HL-60 (cell line): ENCODE data around the gene DTX1.
A peak's percentile ranks its signal among the peaks of the same experiment; 100 is the strongest.

Experiments used
- DNase-seq, 2 experiments: peaks; one replicate each; pipeline ENCODE4 v3.0.0-alpha.2; 2010 to 2020; ENCODE audit warnings: low read depth in 1 of 2, low spot score in 1 of 2
- H3K27ac ChIP-seq: fragments of 250-450 bp; sonication (Bioruptor Pico); replicated peaks from 2 replicates; pipeline ENCODE4 v1.5.1; 2020; ENCODE audit warnings: mild to moderate bottlenecking, moderate library complexity
- H3K27me3 ChIP-seq: fragments of 250-450 bp; sonication (Bioruptor Pico); 2 replicates; pipeline ENCODE4 v1.5.1; 2021; ENCODE audit warnings: mild to moderate bottlenecking, moderate library complexity; ENCODE audit not compliant: insufficient read depth, poor library complexity, severe bottlenecking
- H3K4me3 ChIP-seq: replicated peaks from 2 replicates; pipeline ENCODE4 v1.5.1; 2011; ENCODE audit warnings: mild to moderate bottlenecking, control low read depth, low read length; ENCODE audit not compliant: insufficient read depth
- GABPA ChIP-seq: IDR thresholded peaks from 2 replicates; pipeline ENCODE4 v1.6.1; 2012; ENCODE audit warnings: low read depth
- POLR2AphosphoS5 ChIP-seq: IDR thresholded peaks from 2 replicates; pipeline ENCODE4 v1.6.1; 2012; ENCODE audit warnings: low read depth
- SPI1 ChIP-seq: IDR thresholded peaks from 2 replicates; pipeline ENCODE4 v1.6.1; 2012; ENCODE audit warnings: low read depth, mild to moderate bottlenecking, borderline replicate concordance
- TF ChIP-seq, protein P1 (sequence below): IDR thresholded peaks from one replicate; pipeline ENCODE4 v1.5.1; 2011; ENCODE audit warnings: low read length, control low read depth, inconsistent platforms; ENCODE audit not compliant: insufficient read depth
- TF ChIP-seq, protein P2 (sequence below): IDR thresholded peaks from 2 replicates; pipeline ENCODE4 v1.6.1; 2012; ENCODE audit warnings: low read depth; ENCODE audit not compliant: insufficient replicate concordance

DTX1 gene

DNA sequence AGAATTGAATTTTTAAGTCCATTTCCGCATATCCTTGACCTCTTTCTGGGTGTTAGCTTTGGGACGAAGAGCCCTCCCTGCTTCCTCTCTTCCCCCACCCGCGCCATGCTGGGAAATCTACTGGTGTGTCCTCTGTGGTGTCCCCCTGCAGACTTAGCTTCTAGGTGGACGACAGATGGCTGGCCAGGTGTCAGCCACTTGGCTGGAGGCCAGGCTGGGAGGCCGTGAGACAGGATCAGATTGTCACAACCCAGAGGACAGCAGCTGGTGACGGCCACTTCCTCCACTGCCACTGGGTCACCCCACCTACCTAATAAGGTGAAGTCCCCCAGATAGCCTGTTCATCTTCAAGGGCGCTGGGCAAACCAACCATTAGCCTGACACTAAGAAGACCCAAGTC, 13.3 kb upstream of the DTX1 start:
- no peaks in the 10 kb centered on the region for H3K27me3 ChIP-seq
- TF ChIP-seq POLR2AphosphoS5 (no peak), GABPA (no peak), SPI1 (no peak)
- TF ChIP-seq, protein P1, sequence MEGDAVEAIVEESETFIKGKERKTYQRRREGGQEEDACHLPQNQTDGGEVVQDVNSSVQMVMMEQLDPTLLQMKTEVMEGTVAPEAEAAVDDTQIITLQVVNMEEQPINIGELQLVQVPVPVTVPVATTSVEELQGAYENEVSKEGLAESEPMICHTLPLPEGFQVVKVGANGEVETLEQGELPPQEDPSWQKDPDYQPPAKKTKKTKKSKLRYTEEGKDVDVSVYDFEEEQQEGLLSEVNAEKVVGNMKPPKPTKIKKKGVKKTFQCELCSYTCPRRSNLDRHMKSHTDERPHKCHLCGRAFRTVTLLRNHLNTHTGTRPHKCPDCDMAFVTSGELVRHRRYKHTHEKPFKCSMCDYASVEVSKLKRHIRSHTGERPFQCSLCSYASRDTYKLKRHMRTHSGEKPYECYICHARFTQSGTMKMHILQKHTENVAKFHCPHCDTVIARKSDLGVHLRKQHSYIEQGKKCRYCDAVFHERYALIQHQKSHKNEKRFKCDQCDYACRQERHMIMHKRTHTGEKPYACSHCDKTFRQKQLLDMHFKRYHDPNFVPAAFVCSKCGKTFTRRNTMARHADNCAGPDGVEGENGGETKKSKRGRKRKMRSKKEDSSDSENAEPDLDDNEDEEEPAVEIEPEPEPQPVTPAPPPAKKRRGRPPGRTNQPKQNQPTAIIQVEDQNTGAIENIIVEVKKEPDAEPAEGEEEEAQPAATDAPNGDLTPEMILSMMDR = no peak
- TF ChIP-seq, protein P2, sequence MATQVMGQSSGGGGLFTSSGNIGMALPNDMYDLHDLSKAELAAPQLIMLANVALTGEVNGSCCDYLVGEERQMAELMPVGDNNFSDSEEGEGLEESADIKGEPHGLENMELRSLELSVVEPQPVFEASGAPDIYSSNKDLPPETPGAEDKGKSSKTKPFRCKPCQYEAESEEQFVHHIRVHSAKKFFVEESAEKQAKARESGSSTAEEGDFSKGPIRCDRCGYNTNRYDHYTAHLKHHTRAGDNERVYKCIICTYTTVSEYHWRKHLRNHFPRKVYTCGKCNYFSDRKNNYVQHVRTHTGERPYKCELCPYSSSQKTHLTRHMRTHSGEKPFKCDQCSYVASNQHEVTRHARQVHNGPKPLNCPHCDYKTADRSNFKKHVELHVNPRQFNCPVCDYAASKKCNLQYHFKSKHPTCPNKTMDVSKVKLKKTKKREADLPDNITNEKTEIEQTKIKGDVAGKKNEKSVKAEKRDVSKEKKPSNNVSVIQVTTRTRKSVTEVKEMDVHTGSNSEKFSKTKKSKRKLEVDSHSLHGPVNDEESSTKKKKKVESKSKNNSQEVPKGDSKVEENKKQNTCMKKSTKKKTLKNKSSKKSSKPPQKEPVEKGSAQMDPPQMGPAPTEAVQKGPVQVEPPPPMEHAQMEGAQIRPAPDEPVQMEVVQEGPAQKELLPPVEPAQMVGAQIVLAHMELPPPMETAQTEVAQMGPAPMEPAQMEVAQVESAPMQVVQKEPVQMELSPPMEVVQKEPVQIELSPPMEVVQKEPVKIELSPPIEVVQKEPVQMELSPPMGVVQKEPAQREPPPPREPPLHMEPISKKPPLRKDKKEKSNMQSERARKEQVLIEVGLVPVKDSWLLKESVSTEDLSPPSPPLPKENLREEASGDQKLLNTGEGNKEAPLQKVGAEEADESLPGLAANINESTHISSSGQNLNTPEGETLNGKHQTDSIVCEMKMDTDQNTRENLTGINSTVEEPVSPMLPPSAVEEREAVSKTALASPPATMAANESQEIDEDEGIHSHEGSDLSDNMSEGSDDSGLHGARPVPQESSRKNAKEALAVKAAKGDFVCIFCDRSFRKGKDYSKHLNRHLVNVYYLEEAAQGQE = no peak
- H3K27ac ChIP-seq = no peak overlapping the region
- H3K4me3 ChIP-seq = no peak overlapping the region
- no peak for DNase-seq

DNA sequence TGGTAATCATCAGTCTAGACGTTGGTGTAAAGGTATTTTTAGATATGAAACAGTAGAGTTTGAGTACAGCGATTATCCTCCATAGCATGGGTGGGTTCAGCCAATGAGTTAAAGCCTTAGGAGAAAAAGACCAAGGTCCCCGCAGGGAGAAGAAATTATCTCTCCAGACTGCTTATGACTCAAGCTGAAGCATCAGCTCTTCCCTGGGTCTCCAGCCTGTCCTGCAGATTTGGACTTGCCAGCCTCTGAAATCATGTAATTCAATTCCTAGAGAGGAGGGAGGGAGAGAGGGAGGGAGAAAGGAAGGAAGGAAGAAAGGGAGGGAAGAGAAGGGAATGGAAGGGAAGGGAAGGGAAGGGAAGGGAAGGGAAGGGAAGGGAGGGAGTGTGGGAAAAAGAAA, 12.0 kb upstream of the DTX1 start:
- Histone ChIP-seq H3K27me3 (no peaks in the 10 kb centered on the region), H3K4me3 (no peak overlapping the region), H3K27ac (no peak overlapping the region)
- no peak for DNase-seq
- TF ChIP-seq, protein P1 = no peak
- TF ChIP-seq POLR2AphosphoS5 (no peak), SPI1 (no peak), GABPA (no peak)
- TF ChIP-seq, protein P2 = no peak

DNA sequence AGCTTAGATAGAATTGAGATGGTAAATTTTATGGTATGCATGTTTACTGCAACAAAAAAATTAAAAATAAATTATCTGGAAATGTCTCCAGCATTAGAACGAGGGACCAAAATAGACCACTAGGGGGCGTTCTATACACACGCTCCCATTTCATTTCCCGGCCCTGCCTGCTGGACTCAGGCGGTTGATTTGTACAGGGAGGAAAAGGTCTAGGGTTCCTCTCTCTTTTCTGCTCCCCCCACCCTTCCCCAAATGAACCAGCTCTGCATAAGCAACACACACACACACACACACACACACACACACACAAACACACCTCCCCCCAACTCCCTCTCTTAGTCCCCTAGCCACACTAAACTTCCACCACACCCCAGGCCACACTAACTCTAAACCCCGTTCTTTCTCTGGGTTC, 7.8 kb upstream of the DTX1 start:
- no peak for TF ChIP-seq SPI1
- TF ChIP-seq, protein P1 = peak; percentile 46
- H3K27me3 ChIP-seq = no peaks in the 10 kb centered on the region
- H3K27ac ChIP-seq = no peak overlapping the region
- H3K4me3 ChIP-seq = no peak overlapping the region
- DNase-seq = peak; percentile 18 to 64

DNA sequence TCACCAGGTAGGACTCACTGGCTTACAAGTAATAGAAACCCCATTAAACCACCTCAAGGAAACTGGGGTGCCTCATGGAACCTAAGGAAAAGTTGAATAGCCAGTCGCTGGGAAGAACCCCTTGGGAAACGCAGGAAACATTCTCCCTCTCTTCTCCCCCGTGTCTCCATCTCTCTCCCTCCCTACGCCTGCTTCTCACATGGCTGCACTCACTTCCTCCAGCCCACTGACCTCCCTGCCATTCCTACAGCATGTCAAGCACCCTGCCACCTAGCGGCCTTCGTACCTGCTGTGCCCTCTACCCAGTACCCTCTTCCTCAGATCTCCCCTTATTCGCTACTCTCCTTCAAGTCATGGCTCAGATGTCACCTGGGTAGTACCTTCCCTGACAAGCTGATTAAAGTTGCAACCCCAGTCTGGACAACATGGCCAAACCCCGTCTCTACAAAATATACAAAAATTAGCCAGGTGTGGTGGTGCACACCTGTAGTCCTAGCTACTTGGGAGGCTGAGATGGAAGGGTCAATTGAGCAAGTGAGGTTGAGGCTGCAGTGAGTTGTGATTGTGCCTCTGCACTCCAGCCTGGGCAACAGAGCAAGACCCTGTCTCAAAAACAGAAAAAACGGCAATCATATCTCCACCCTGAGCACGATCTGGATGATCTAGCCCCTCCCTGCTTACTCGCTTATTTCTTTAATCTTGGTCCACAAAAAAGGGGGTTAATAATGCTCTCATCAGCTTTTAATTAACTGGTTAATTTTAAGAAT, 6.4 kb upstream of the DTX1 start:
- DNase-seq = peak; percentile 2 to 48
- TF ChIP-seq, protein P1 = peak; percentile 12
- TF ChIP-seq POLR2AphosphoS5 = no peak
- Histone ChIP-seq H3K4me3 (no peak overlapping the region), H3K27me3 (peaks cover 4% of the 10 kb centered on the region), H3K27ac (no peak overlapping the region)
